ENCODE data around the gene LAMA1. TPM values are rescaled to one million over a fixed set of nuclear protein-coding genes. Genes with fewer than 3 reads are reported as not detected.

The LAMA1 gene
- total RNA-seq, 1 donor from 2014 or later, result not detected

GRCh38 chr18:6891788-6892187 is 225.8 kb downstream of the LAMA1 start:
- no peak overlapping the region for H3K4me3 ChIP-seq
- H3K36me3 ChIP-seq, result no peaks in the 10 kb centered on the region
- no peak overlapping the region for H3K27ac ChIP-seq
- intact Hi-C loops (cut with DNase I), result no loop called here
- TF ChIP-seq, protein P1, sequence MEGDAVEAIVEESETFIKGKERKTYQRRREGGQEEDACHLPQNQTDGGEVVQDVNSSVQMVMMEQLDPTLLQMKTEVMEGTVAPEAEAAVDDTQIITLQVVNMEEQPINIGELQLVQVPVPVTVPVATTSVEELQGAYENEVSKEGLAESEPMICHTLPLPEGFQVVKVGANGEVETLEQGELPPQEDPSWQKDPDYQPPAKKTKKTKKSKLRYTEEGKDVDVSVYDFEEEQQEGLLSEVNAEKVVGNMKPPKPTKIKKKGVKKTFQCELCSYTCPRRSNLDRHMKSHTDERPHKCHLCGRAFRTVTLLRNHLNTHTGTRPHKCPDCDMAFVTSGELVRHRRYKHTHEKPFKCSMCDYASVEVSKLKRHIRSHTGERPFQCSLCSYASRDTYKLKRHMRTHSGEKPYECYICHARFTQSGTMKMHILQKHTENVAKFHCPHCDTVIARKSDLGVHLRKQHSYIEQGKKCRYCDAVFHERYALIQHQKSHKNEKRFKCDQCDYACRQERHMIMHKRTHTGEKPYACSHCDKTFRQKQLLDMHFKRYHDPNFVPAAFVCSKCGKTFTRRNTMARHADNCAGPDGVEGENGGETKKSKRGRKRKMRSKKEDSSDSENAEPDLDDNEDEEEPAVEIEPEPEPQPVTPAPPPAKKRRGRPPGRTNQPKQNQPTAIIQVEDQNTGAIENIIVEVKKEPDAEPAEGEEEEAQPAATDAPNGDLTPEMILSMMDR (IDR thresholded peaks at IDR 0.05), result no peak
- no peaks in the 10 kb centered on the region for H3K27me3 ChIP-seq
- DNase-seq (ENCODE audit: low spot score in 2 of 2), result no peak
- H3K9me3 ChIP-seq, result no peaks in the 10 kb centered on the region
- H3K4me1 ChIP-seq, result no peaks in the 10 kb centered on the region

Other genes starting within 250 kb of the LAMA1 start
- not detected for gene LRRC30, start 113.3 kb upstream of the LAMA1 start, total RNA-seq

Data from ascending aorta (tissue), 2 donors.